Coronary artery (tissue), 2 donors: ENCODE results near the gene MED28.

ENCODE experiments used
- DNase-seq: peaks from one replicate; pipeline ENCODE4 v3.0.0-alpha.2; 2017; ENCODE audit warnings: low spot score
- H3K27ac ChIP-seq, 2 donors: fragments of 200-600 bp; sonication (generic); one replicate each; pipeline ENCODE4 v1.5.1; 2016 to 2019
- H3K4me3 ChIP-seq: fragments of 200-600 bp; sonication (generic); 2 replicates; pipeline ENCODE4 v1.5.1; 2016; ENCODE audit warnings: mild to moderate bottlenecking, moderate library complexity
- TF ChIP-seq, protein P1 (sequence below): fragments of 200-600 bp; sonication (generic); IDR thresholded peaks from one replicate; pipeline ENCODE4 v1.5.1; 2019; ENCODE audit warnings: antibody characterized with exemption

MED28 gene

DNA sequence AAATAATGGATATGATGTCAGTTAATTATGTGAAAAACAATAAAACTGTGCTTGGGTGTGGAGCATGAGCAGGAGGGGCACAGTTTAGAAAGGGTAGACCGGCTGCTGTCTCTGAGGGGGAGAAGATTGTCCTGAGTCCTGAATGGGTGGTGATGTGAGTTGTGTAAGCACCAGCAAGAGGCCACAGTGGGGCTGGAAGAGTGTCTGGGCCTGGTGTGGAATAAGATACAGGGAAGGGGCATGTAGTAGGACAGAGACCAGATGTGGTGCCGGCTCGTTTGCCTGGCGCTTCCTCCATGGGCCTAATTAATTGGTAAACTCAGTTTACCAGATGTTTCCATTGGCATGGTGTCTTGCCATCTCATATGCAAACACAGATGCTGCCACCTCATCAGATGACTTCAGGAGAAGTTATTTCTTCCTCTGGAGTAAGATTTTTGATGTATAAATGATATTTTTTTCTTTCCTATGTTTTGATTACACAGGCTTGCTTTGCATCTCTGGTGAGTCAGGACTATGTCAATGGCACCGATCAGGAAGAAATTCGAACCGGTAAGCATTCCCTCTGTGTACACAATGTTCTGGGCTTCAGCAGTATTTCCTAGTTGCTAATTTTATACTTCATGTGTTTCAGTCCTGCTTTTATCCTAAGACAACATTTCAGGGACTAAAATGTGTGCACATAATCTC lies 5.1 kb downstream of the MED28 start:
- DNase-seq = no peak
- H3K4me3 ChIP-seq = no peak overlapping the region
- H3K27ac ChIP-seq = no peak overlapping the region
- TF ChIP-seq, protein P1, sequence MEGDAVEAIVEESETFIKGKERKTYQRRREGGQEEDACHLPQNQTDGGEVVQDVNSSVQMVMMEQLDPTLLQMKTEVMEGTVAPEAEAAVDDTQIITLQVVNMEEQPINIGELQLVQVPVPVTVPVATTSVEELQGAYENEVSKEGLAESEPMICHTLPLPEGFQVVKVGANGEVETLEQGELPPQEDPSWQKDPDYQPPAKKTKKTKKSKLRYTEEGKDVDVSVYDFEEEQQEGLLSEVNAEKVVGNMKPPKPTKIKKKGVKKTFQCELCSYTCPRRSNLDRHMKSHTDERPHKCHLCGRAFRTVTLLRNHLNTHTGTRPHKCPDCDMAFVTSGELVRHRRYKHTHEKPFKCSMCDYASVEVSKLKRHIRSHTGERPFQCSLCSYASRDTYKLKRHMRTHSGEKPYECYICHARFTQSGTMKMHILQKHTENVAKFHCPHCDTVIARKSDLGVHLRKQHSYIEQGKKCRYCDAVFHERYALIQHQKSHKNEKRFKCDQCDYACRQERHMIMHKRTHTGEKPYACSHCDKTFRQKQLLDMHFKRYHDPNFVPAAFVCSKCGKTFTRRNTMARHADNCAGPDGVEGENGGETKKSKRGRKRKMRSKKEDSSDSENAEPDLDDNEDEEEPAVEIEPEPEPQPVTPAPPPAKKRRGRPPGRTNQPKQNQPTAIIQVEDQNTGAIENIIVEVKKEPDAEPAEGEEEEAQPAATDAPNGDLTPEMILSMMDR = no peak

GRCh38 chr4:17623451-17624001 lies 9.1 kb downstream of the MED28 start:
- Histone ChIP-seq H3K27ac (no peak overlapping the region), H3K4me3 (no peak overlapping the region)
- DNase-seq = no peak
- TF ChIP-seq, protein P1 = no peak

DNA sequence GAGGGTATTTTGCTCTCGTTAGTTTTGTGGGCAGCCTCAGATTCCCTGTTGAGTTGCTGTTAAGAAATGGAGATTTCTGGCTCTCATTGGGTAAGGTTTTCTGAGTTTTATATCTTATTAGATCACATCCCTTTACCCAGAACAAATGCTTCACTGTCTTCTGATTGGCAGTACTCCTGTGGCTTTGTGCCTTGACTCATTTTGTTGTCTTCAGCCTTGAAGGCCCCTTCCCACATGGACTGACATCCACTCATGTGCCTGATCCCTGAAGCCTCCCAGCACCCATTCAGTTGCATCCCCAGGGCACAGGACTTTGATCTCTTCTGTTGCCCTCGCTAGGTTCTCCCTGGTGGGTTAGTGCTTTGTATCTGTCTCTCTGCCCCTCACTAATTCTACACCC lies 10.4 kb downstream of the MED28 start:
- TF ChIP-seq, protein P1 = no peak
- Histone ChIP-seq H3K27ac (no peak overlapping the region), H3K4me3 (no peak overlapping the region)
- no peak for DNase-seq

DNA sequence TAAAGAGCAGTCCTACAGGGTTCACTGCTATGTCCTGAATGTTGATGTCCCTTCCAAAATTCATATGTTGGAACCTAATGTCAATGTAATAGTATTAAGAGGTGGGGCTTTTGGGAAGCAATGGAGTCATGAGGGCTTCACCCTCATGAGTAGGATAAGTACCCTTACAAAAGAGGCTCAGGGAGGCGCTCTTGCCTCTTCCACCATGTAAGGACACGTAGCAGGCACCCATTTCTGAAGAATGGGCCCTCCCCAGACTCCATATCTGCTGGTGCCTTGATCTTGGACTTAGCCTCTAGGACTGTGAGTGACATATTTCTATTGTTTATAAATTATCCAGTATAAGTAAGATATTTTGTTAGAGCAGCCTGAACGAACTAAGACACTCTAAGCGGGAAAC lies 15.8 kb downstream of the MED28 start:
- no peak for DNase-seq
- TF ChIP-seq, protein P1 = no peak
- H3K27ac ChIP-seq = no peak overlapping the region
- H3K4me3 ChIP-seq = no peak overlapping the region

GRCh38 chr4:17633600-17633999 lies 19.2 kb downstream of the MED28 start:
- DNase-seq = no peak
- H3K4me3 ChIP-seq = no peak overlapping the region
- TF ChIP-seq, protein P1 = no peak
- H3K27ac ChIP-seq = no peak overlapping the region

GRCh38 chr4:17635056-17635455 lies 20.6 kb downstream of the MED28 start:
- TF ChIP-seq, protein P1 = no peak
- no peak for DNase-seq
- Histone ChIP-seq H3K4me3 (no peak overlapping the region), H3K27ac (no peak overlapping the region)

GRCh38 chr4:17636341-17636695 lies 21.9 kb downstream of the MED28 start:
- TF ChIP-seq, protein P1 = no peak
- H3K4me3 ChIP-seq = no peak overlapping the region
- no peak for DNase-seq
- H3K27ac ChIP-seq = no peak overlapping the region
